CD4-positive, CD25-positive, alpha-beta regulatory T cell (primary cell): ENCODE measurements around the gene USP15. TPM values are rescaled to one million over a fixed set of nuclear protein-coding genes. Genes with fewer than 3 reads are reported as not detected.
"Not testable (repeated sequence)": the region's sequence is repeated elsewhere in the genome, so short reads cannot be mapped to it uniquely, and the experiment has no call there.

Experiments
- ATAC-seq, 2 donors: fragments of 150-1000 bp; cut with Tn5 transposase; one replicate each; pipeline ENCODE4 v1.10.0; 2021; ENCODE audit warnings: low read depth in 2 of 2, moderate number of reproducible peaks in 2 of 2, moderate library complexity in 1 of 2
- DNase-seq, 3 donors: peaks; one replicate each; pipeline versions ENCODE4 v3.0.0 to v3.0.0-alpha.2; 2012 to 2022; ENCODE audit warnings: mixed read lengths in 1 of 3
- H3K27ac ChIP-seq: one replicate; pipeline ENCODE4 v1.7.0; 2013; ENCODE audit warnings: mild to moderate bottlenecking, low read length; ENCODE audit not compliant: insufficient read depth, poor library complexity, severe bottlenecking
- H3K27me3 ChIP-seq: one replicate; pipeline ENCODE4 v1.7.0; 2013; ENCODE audit warnings: low read length; ENCODE audit not compliant: control insufficient read depth, insufficient read depth
- H3K36me3 ChIP-seq: one replicate; pipeline ENCODE4 v1.7.0; 2013; ENCODE audit warnings: mild to moderate bottlenecking, low read length, moderate library complexity; ENCODE audit not compliant: control insufficient read depth, insufficient read depth
- H3K4me1 ChIP-seq: 2 replicates; pipeline ENCODE4 v1.7.0; 2013; ENCODE audit warnings: mild to moderate bottlenecking, low read length; ENCODE audit not compliant: insufficient read depth, control insufficient read depth, poor library complexity, severe bottlenecking
- H3K4me3 ChIP-seq: one replicate; pipeline ENCODE4 v1.7.0; 2013; ENCODE audit warnings: low read depth, mild to moderate bottlenecking, low read length, moderate library complexity
- H3K9me3 ChIP-seq, 2 experiments: 1 replicate in 1 of 2; 2 replicates in 1 of 2; pipeline ENCODE4 v1.7.0; 2013; ENCODE audit warnings: low read length in 2 of 2, mild to moderate bottlenecking in 1 of 2, moderate library complexity in 1 of 2; ENCODE audit not compliant: control insufficient read depth in 2 of 2
- H3K27ac Mint-ChIP-seq, 3 donors: one replicate each; pipeline ENCODE4 v1.8.0; 2020 to 2022; ENCODE audit warnings: mild to moderate bottlenecking in 3 of 3, mixed read lengths in 3 of 3, moderate library complexity in 2 of 3
- H3K27me3 Mint-ChIP-seq: one replicate; pipeline ENCODE4 v1.8.0; 2022; ENCODE audit warnings: mild to moderate bottlenecking, mixed read lengths
- H3K36me3 Mint-ChIP-seq: one replicate; pipeline ENCODE4 v1.8.0; 2020; ENCODE audit warnings: mixed read lengths
- H3K4me1 Mint-ChIP-seq, 4 donors: one replicate each; pipeline ENCODE4 v1.8.0; 2020 to 2022; ENCODE audit warnings: mixed read lengths in 4 of 4, mild to moderate bottlenecking in 1 of 4
- H3K4me3 Mint-ChIP-seq, 4 donors: one replicate each; pipeline ENCODE4 v1.8.0; 2020 to 2022; ENCODE audit warnings: mild to moderate bottlenecking in 4 of 4, mixed read lengths in 4 of 4, moderate library complexity in 3 of 4
- H3K9me3 Mint-ChIP-seq, 7 donors: one replicate each; pipeline ENCODE4 v1.8.0; 2020 to 2022; ENCODE audit warnings: mixed read lengths in 7 of 7, mild to moderate bottlenecking in 3 of 7, moderate library complexity in 2 of 7
- polyA plus RNA-seq, 4 donors: library from polyadenylated mRNA; unstranded; fragments of 300-500 nt; fragmentation: Illumina TruSeq; gene quantifications; one replicate each; pipeline ENCODE4 v1.2.3, GENCODE V29; 2021
- total RNA-seq: library from RNA; stranded (reverse); gene quantifications from one replicate; pipeline ENCODE4 v1.2.3, GENCODE V29; 2022

USP15 gene
- total and polyA plus RNA-seq, 5 donors from 2014 or later, result 183 to 417 (median 213) TPM

GRCh38 chr12:62343304-62344120 lies 83.3 kb downstream of the USP15 start:
- not testable (repeated sequence) for ATAC-seq, H3K27me3 ChIP-seq, H3K4me1 ChIP-seq, H3K27me3 Mint-ChIP-seq, H3K4me3 ChIP-seq, H3K9me3 Mint-ChIP-seq, DNase-seq, H3K9me3 ChIP-seq, H3K27ac ChIP-seq
- H3K36me3 ChIP-seq, result peaks cover 48% of the 10 kb centered on the region
- Mint-ChIP-seq H3K27ac (peak overlapping the region in 2 of 3 donors; percentile 43 to 61), H3K4me1 (peaks cover 48 to 79% (median 59%) of the 10 kb centered on the region in 4 donors), H3K4me3 (peak overlapping the region in 2 of 4 donors; percentile 6 to 63), H3K36me3 (peaks cover 71% of the 10 kb centered on the region)

GRCh38 chr12:62344731-62345556 lies 84.7 kb downstream of the USP15 start:
- not testable (repeated sequence) for ATAC-seq

DNA sequence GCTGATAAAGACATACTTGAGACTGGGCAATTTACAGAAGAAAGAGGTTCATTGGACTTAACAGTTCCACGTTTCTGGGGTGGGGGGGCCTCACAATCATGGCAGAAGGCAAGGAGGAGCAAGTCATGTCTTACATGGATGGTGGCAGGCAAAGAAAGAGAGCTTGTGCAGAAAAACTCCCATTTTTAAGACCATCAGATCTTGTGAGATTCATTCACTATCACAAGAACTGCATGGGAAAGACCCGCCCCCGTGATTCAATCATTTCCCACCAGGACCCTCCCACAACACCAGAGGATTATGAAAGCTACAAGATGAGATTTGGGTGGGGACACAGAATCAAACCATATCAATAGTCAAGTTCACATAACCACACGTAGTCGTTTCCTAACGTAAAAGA lies 85.5 kb downstream of the USP15 start:
- H3K4me3 Mint-ChIP-seq, result peak overlapping the region in 1 of 4 donors; percentile 19
- DNase-seq (no peak), ATAC-seq (no peak)
- H3K9me3 ChIP-seq, result no peaks in the 10 kb centered on the region
- peak overlapping the region; percentile 32 to 52 (median 49) for H3K27ac Mint-ChIP-seq
- H3K27ac ChIP-seq, result no peak overlapping the region
- peaks cover 4% of the 10 kb centered on the region for H3K4me1 ChIP-seq
- peaks cover 53% of the 10 kb centered on the region for H3K36me3 Mint-ChIP-seq
- no peaks in the 10 kb centered on the region for H3K27me3 ChIP-seq
- H3K36me3 ChIP-seq, result peaks cover 66% of the 10 kb centered on the region
- H3K27me3 Mint-ChIP-seq, result peaks cover 4% of the 10 kb centered on the region
- H3K9me3 Mint-ChIP-seq, result peaks cover 0 to 9% (median 0%) of the 10 kb centered on the region in 7 donors
- H3K4me1 Mint-ChIP-seq, result peaks cover 35 to 69% (median 48%) of the 10 kb centered on the region in 4 donors
- no peak overlapping the region for H3K4me3 ChIP-seq

More at GRCh38 chr12:62344731-62345556, 84.7 kb downstream of the USP15 start:
- H3K27me3 Mint-ChIP-seq, H3K4me3 ChIP-seq, H3K4me3 Mint-ChIP-seq, H3K4me1 ChIP-seq, DNase-seq, H3K27me3 ChIP-seq, H3K9me3 Mint-ChIP-seq, H3K9me3 ChIP-seq: not testable (repeated sequence)
- H3K4me1 Mint-ChIP-seq, result peaks cover 41 to 70% (median 52%) of the 10 kb centered on the region in 4 donors
- H3K27ac Mint-ChIP-seq, result peak overlapping the region in 2 of 3 donors; percentile 32 to 49
- H3K36me3 Mint-ChIP-seq, result peaks cover 60% of the 10 kb centered on the region
- Histone ChIP-seq H3K27ac (peak overlapping the region; percentile 33), H3K36me3 (peaks cover 61% of the 10 kb centered on the region)

- peak overlapping the region; percentile 18 for H3K27ac ChIP-seq
- no peaks in the 10 kb centered on the region for H3K9me3 ChIP-seq
- peaks cover 59% of the 10 kb centered on the region for H3K36me3 ChIP-seq
- no peak for DNase-seq
- Mint-ChIP-seq H3K9me3 (peaks cover 0 to 9% (median 0%) of the 10 kb centered on the region in 7 donors), H3K27ac (peak overlapping the region in 1 of 3 donors; percentile 0), H3K36me3 (peaks cover 43% of the 10 kb centered on the region), H3K4me1 (peaks cover 33 to 66% (median 44%) of the 10 kb centered on the region in 4 donors), H3K4me3 (peak overlapping the region in 2 of 4 donors; percentile 8 to 59), H3K27me3 (peaks cover 4% of the 10 kb centered on the region)
- no peak for ATAC-seq
- peaks cover 4% of the 10 kb centered on the region for H3K4me1 ChIP-seq
- H3K4me3 ChIP-seq, result no peak overlapping the region
- H3K27me3 ChIP-seq, result no peaks in the 10 kb centered on the region
Observed at GRCh38 chr12:62346817-62347216, 86.6 kb downstream of the USP15 start.

- H3K36me3 ChIP-seq, result peaks cover 47% of the 10 kb centered on the region
- no peaks in the 10 kb centered on the region for H3K27me3 ChIP-seq
- H3K9me3 ChIP-seq, result no peaks in the 10 kb centered on the region
- peaks cover 0 to 9% (median 0%) of the 10 kb centered on the region in 7 donors for H3K9me3 Mint-ChIP-seq
- H3K4me1 ChIP-seq, result peaks cover 4% of the 10 kb centered on the region
- peaks cover 34 to 64% (median 43%) of the 10 kb centered on the region in 4 donors for H3K4me1 Mint-ChIP-seq
- H3K27ac ChIP-seq, result no peak overlapping the region
- ATAC-seq (no peak), DNase-seq (peak in 1 of 3 donors; percentile 22)
- H3K36me3 Mint-ChIP-seq, result peaks cover 32% of the 10 kb centered on the region
- no peak overlapping the region for H3K4me3 ChIP-seq
- no peaks in the 10 kb centered on the region for H3K27me3 Mint-ChIP-seq
- peak overlapping the region in 1 of 4 donors; percentile 27 for H3K4me3 Mint-ChIP-seq
- H3K27ac Mint-ChIP-seq, result peak overlapping the region in 1 of 3 donors; percentile 53
Observed at GRCh38 chr12:62347922-62348650, 87.9 kb downstream of the USP15 start.

DNA sequence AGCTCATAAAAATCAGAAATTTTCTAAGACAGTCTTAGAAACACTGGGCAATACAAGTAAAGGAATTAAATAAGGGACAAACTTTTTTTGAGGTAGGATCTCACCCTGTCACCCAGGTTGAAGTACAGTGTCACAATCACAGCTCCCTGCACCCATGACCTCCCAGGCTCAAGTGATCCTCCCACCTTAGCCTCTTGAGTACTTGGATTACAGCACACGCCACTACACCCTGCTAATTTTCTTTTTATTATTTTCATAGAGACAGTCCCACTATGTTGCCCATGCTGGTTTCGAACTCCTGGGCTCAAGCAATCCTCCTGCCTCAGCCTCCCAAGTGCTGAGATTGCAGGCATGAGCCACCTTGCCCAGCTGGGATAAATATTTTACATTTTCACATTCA lies 90.3 kb downstream of the USP15 start:
- Histone ChIP-seq H3K36me3 (peaks cover 37% of the 10 kb centered on the region), H3K4me3 (no peak overlapping the region), H3K27me3 (no peaks in the 10 kb centered on the region), H3K27ac (no peak overlapping the region), H3K9me3 (no peaks in the 10 kb centered on the region), H3K4me1 (peaks cover 8% of the 10 kb centered on the region)
- ATAC-seq (no peak), DNase-seq (no peak)
- peaks cover 0 to under 1% (median 0%) of the 10 kb centered on the region in 7 donors for H3K9me3 Mint-ChIP-seq
- peak overlapping the region; percentile 14 to 55 (median 54) for H3K27ac Mint-ChIP-seq
- no peaks in the 10 kb centered on the region for H3K27me3 Mint-ChIP-seq
- peaks cover 39 to 64% (median 48%) of the 10 kb centered on the region in 4 donors for H3K4me1 Mint-ChIP-seq
- peak overlapping the region in 2 of 4 donors; percentile 21 to 22 for H3K4me3 Mint-ChIP-seq
- H3K36me3 Mint-ChIP-seq, result peaks cover 20% of the 10 kb centered on the region

DNA sequence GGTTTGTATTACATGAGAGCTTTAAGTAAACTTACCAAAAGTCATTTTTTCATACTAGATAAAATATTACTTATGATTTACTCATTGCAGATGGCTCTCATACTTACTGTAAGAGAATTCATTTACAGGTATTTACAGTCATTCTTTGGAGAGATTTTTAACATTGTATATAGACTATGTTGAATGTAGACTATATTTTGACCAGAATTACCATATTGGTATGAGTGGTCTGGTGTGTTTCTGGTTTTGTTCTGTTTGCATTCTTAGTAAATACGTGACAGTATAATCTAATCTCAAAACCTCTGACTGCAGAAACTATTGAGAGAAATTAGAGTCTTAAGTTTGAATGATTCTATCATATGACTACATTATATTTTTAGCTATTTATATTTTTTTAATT lies 91.1 kb downstream of the USP15 start:
- H3K4me1 Mint-ChIP-seq, result peaks cover 40 to 65% (median 48%) of the 10 kb centered on the region in 4 donors
- H3K36me3 Mint-ChIP-seq, result peaks cover 21% of the 10 kb centered on the region
- H3K36me3 ChIP-seq, result peaks cover 44% of the 10 kb centered on the region
- H3K27ac ChIP-seq, result no peak overlapping the region
- no peak overlapping the region for H3K27ac Mint-ChIP-seq
- H3K9me3 Mint-ChIP-seq, result no peaks in the 10 kb centered on the region
- peaks cover 8% of the 10 kb centered on the region for H3K4me1 ChIP-seq
- ATAC-seq, result no peak
- H3K4me3 ChIP-seq, result no peak overlapping the region
- no peak overlapping the region for H3K4me3 Mint-ChIP-seq
- H3K9me3 ChIP-seq, result no peaks in the 10 kb centered on the region
- no peaks in the 10 kb centered on the region for H3K27me3 Mint-ChIP-seq
- no peaks in the 10 kb centered on the region for H3K27me3 ChIP-seq
- no peak for DNase-seq
